ENCODE measurements around the gene LRRC49. TPM values are rescaled to one million over a fixed set of nuclear protein-coding genes. Genes with fewer than 3 reads are reported as not detected.

Gene LRRC49
- polyA plus RNA-seq, 1 donor: 7.2 TPM

Other genes starting within 250 kb of the LRRC49 start
- gene UACA, start 129.3 kb upstream of the LRRC49 start, polyA plus RNA-seq: 65.2 TPM
- gene LARP6, start 38.7 kb upstream of the LRRC49 start, polyA plus RNA-seq: 6.2 TPM
- gene THAP10, start 393 bp upstream of the LRRC49 start, polyA plus RNA-seq: 2.6 TPM
- gene THSD4, start 222.6 kb downstream of the LRRC49 start, polyA plus RNA-seq: 17.5 TPM

Measured in large intestine (tissue), 1 donor.